HepG2 (cell line): Measurements from ENCODE around the gene JPH4. TPM values are rescaled to one million over a fixed set of nuclear protein-coding genes. Genes with fewer than 3 reads are reported as not detected.

ENCODE experiments used
- CBX1 ChIP-seq: IDR thresholded peaks from one replicate; pipeline ENCODE4 v1.6.1; 2016; ENCODE audit warnings: antibody characterized with exemption, low read depth
- CEBPG ChIP-seq: IDR thresholded peaks from 2 replicates; pipeline ENCODE4 v1.6.1; 2016
- CHCHD3 ChIP-seq: sonication (generic); formaldehyde crosslinking; IDR thresholded peaks from 2 replicates; pipeline ENCODE4 v1.8.0; 2022; ENCODE audit warnings: mild to moderate bottlenecking, missing genetic modification reagents, moderate library complexity
- DMAP1 ChIP-seq: IDR thresholded peaks from 2 replicates; pipeline ENCODE4 v1.6.1; 2016
- DR1 ChIP-seq: sonication (generic); formaldehyde crosslinking; IDR thresholded peaks from 2 replicates; pipeline ENCODE4 v1.8.0; 2021; ENCODE audit warnings: mild to moderate bottlenecking, missing genetic modification reagents, inconsistent platforms
- ETV6 ChIP-seq: sonication (generic); formaldehyde crosslinking; conservative IDR thresholded peaks from 2 replicates; pipeline ENCODE4 v1.4.0; 2020; ENCODE audit warnings: missing genetic modification reagents
- FOXM1 ChIP-seq: sonication (generic); formaldehyde crosslinking; IDR thresholded peaks from 2 replicates; pipeline ENCODE4 v1.5.0; 2020; ENCODE audit warnings: missing genetic modification reagents
- HMGXB4 ChIP-seq, 2 experiments: sonication (generic) in 1 of 2; formaldehyde crosslinking in 1 of 2; IDR thresholded peaks; 2 replicates each; pipeline versions ENCODE4 v1.4.0 to v1.6.1; 2018 to 2020; ENCODE audit warnings: missing genetic modification reagents in 2 of 2, borderline replicate concordance in 1 of 2, low read depth in 1 of 2, mild to moderate bottlenecking in 1 of 2, missing biosample characterization in 1 of 2
- KDM5A ChIP-seq: fragments of 200-600 bp; sonication (generic); IDR thresholded peaks from 2 replicates; pipeline ENCODE4 v1.7.0; 2018; ENCODE audit warnings: antibody characterized with exemption, mild to moderate bottlenecking, low read length, borderline replicate concordance
- MEIS2 ChIP-seq: sonication (generic); formaldehyde crosslinking; IDR thresholded peaks from 2 replicates; pipeline ENCODE4 v1.9.0; 2021; ENCODE audit warnings: mild to moderate bottlenecking, missing genetic modification reagents
- MNT ChIP-seq: fragments of 450-650 bp; IDR thresholded peaks from 2 replicates; pipeline ENCODE4 v1.6.1; 2016
- MYC ChIP-seq: sonication (generic); formaldehyde crosslinking; IDR thresholded peaks from 2 replicates; pipeline ENCODE4 v1.9.0; 2021; ENCODE audit warnings: missing genetic modification reagents, borderline replicate concordance
- PHF21A ChIP-seq: sonication (generic); formaldehyde crosslinking; IDR thresholded peaks from 2 replicates; pipeline ENCODE4 v1.5.0; 2020; ENCODE audit warnings: mild to moderate bottlenecking, missing genetic modification reagents
- POLR2A ChIP-seq, 2 experiments: IDR thresholded peaks; 2 replicates each; pipeline ENCODE4 v1.6.1; 2011; ENCODE audit warnings: low read depth in 2 of 2, low read length in 2 of 2, mild to moderate bottlenecking in 1 of 2, moderate library complexity in 1 of 2; ENCODE audit not compliant: insufficient read depth in 1 of 2
- SAP130 ChIP-seq: IDR thresholded peaks from 2 replicates; pipeline ENCODE4 v1.6.1; 2016; ENCODE audit warnings: low read depth
- SOX6 ChIP-seq, 2 experiments: fragments of 450-650 bp in 1 of 2; sonication (generic) in 1 of 2; formaldehyde crosslinking in 1 of 2; IDR thresholded peaks; 2 replicates each; pipeline versions ENCODE4 v1.4.0 to v1.6.1; 2017 to 2020; ENCODE audit warnings: antibody characterized with exemption in 1 of 2, mild to moderate bottlenecking in 1 of 2, missing genetic modification reagents in 1 of 2
- SRSF1 ChIP-seq: fragments of 200-400 bp; formaldehyde crosslinking; optimal IDR thresholded peaks from 2 replicates; pipeline ENCODE3; 2017; ENCODE audit warnings: mild to moderate bottlenecking, low read depth, low read length, moderate library complexity
- TCF12 ChIP-seq, 2 experiments: fragments of 450-650 bp in 1 of 2; sonication (generic) in 1 of 2; formaldehyde crosslinking in 1 of 2; IDR thresholded peaks; 2 replicates each; pipeline versions ENCODE4 v1.6.1 to v1.8.0; 2017 to 2022; ENCODE audit warnings: antibody characterized with exemption in 1 of 2, mild to moderate bottlenecking in 1 of 2, missing genetic modification reagents in 1 of 2, moderate library complexity in 1 of 2
- TP53 ChIP-seq: sonication (generic); formaldehyde crosslinking; conservative IDR thresholded peaks from 2 replicates; pipeline ENCODE4 v1.4.0; 2020; ENCODE audit warnings: missing genetic modification reagents
- ZBTB25 ChIP-seq: IDR thresholded peaks from 2 replicates; pipeline ENCODE4 v1.6.1; 2018; ENCODE audit warnings: missing genetic modification reagents
- ZBTB7B ChIP-seq: sonication (generic); formaldehyde crosslinking; IDR thresholded peaks from 2 replicates; pipeline ENCODE4 v1.4.0; 2020; ENCODE audit warnings: missing genetic modification reagents
- ZNF205 ChIP-seq: IDR thresholded peaks from 2 replicates; pipeline ENCODE4 v1.6.1; 2018; ENCODE audit warnings: missing biosample characterization, missing genetic modification reagents
- ZNF343 ChIP-seq: sonication (generic); formaldehyde crosslinking; IDR thresholded peaks from 2 replicates; pipeline ENCODE4 v1.4.0; 2020; ENCODE audit warnings: mild to moderate bottlenecking, missing genetic modification reagents
- ZNF496 ChIP-seq: sonication (generic); formaldehyde crosslinking; IDR thresholded peaks from 2 replicates; pipeline ENCODE4 v1.8.1; 2023; ENCODE audit warnings: mild to moderate bottlenecking, moderate library complexity, missing genetic modification reagents; ENCODE audit not compliant: insufficient replicate concordance
- ZNF547 ChIP-seq: sonication (generic); formaldehyde crosslinking; IDR thresholded peaks from 2 replicates; pipeline ENCODE4 v1.5.1; 2020; ENCODE audit warnings: mild to moderate bottlenecking, missing genetic modification reagents
- ZNF614 ChIP-seq: IDR thresholded peaks from 2 replicates; pipeline ENCODE4 v1.6.1; 2018; ENCODE audit warnings: missing biosample characterization, missing genetic modification reagents, inconsistent platforms, borderline replicate concordance
- ZNF777 ChIP-seq: sonication (generic); formaldehyde crosslinking; IDR thresholded peaks from 2 replicates; pipeline ENCODE4 v1.4.0; 2020; ENCODE audit warnings: missing genetic modification reagents
- ZNF841 ChIP-seq: sonication (generic); formaldehyde crosslinking; IDR thresholded peaks from 2 replicates; pipeline ENCODE4 v1.8.1; 2023; ENCODE audit warnings: missing genetic modification reagents, borderline replicate concordance
- polyA plus RNA-seq, 8 experiments: library from polyadenylated mRNA; depleted of rRNA in 3 of 8; stranded (reverse) in 7 of 8; unstranded in 1 of 8; fragments of >200 nt; fragmentation: Illumina TruSeq in 4 of 8; extraction: Trizol in 4 of 8; gene quantifications; 2 replicates each; pipeline versions ENCODE4 v1.2.1 to v1.2.3, GENCODE V29; 2011 to 2016; ENCODE audit warnings: low read depth in 4 of 8, missing spikeins in 1 of 8, mixed read lengths in 1 of 8; ENCODE audit not compliant: insufficient read depth in 1 of 8
- total RNA-seq, 5 experiments: library from RNA; depleted of rRNA; stranded (reverse); fragments of >200 nt; fragmentation: Illumina TruSeq; extraction: Trizol; gene quantifications; 2 replicates each; pipeline ENCODE4 v1.2.3, GENCODE V29; 2016; ENCODE audit warnings: low read depth in 1 of 5

JPH4 gene
- total and polyA plus RNA-seq, 2 of the 13 experiments (the other 11 are each of a cell fraction or from before 2014, with no cell fraction given): 0.08 to 0.22 TPM

DNA sequence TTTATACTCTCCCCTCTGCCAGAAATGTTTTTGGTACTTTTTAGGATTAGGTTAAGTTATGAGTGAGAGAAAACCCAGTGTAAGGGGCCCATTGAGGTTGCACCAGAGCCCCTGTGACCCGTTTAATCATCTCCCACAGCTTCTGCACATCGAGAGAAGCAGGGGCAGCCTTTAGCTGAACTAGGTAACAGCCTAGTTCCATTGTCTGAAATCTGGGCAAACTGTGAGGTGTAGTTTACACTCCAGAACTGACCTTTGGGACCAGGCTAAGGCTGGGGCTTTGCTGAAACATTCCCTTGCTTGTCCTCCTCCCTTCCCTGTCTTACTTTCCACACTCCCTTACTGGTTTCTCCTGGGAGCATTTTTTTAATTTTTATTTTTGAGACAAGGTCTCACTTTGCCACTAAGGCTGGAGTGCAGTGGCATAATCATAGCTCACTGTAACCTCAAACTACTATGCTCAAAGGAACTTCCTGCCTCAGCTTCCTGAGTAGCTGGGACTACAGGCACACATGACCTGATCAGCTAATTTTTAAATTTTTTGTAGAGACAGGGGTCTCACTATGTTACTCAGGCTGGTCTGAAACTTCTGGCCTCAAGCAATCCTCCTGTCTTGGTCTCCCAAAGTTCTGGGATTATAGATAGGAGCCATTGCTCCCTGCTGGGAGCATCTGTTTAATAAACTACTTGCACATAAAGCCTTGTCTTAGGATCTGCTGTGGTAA, 31.7 kb upstream of the JPH4 start (continued):
- TF ChIP-seq KDM5A: no peak
- peak; percentile 70 for TF ChIP-seq SAP130 (CRISPR knock-in tag)
- TF ChIP-seq ZNF205 (CRISPR knock-in tag): 0 out of 2 replicates have a peak, but pooled peaks have one; percentile 17
- no peak for TF ChIP-seq ZNF841 (CRISPR knock-in tag)
- TF ChIP-seq PHF21A: peak; percentile 77; the same call in 1 of the 2 replicates
- TF ChIP-seq ZNF496 (CRISPR knock-in tag): no peak
- peak; percentile 59 to 70 for TF ChIP-seq POLR2A (IDR thresholded peaks at IDR 0.05; ENCODE audit: insufficient read depth in 1 of 2, low read depth in 2 of 2, low read length in 2 of 2)
- peak; percentile 74; the same call in 1 of the 2 replicates for TF ChIP-seq MEIS2 (CRISPR knock-in tag)
- TF ChIP-seq ZNF614 (CRISPR knock-in tag): no peak; the same call in 1 of the 2 replicates
- 0 out of 2 replicates have a peak, but pooled peaks have one; percentile 86 for TF ChIP-seq TP53 (CRISPR knock-in tag)
- TF ChIP-seq DMAP1: peak; percentile 52; the same call in 1 of the 2 replicates
- no peak for TF ChIP-seq FOXM1 (CRISPR knock-in tag)
- no peak for TF ChIP-seq DR1 (CRISPR knock-in tag)
- peak; percentile 5; the same call in 1 of the 2 replicates for TF ChIP-seq ETV6 (CRISPR knock-in tag)
- peak; percentile 81 for TF ChIP-seq ZNF343 (CRISPR knock-in tag)
- TF ChIP-seq SOX6 (IDR thresholded peaks at IDR 0.05): no peak
- TF ChIP-seq SOX6 (CRISPR knock-in tag; IDR thresholded peaks at IDR 0.05): peak; percentile 86
- TF ChIP-seq ZNF547 (CRISPR knock-in tag): no peak; the same call in none of the 2 replicates
- TF ChIP-seq CBX1: no peak
- no peak for TF ChIP-seq CHCHD3 (CRISPR knock-in tag)
- no peak for TF ChIP-seq TCF12 (IDR thresholded peaks at IDR 0.05)
- TF ChIP-seq TCF12 (CRISPR knock-in tag; IDR thresholded peaks at IDR 0.05): no peak
- 0 out of 2 replicates have a peak, but pooled peaks have one; percentile 9 for TF ChIP-seq MYC (CRISPR knock-in tag)
- TF ChIP-seq SRSF1: no peak
- TF ChIP-seq HMGXB4 (CRISPR knock-in tag; IDR thresholded peaks at IDR 0.05; ENCODE audit: borderline replicate concordance in 1 of 2, low read depth in 1 of 2): peak in 1 of 2 experiments; percentile 83; a peak in 2 of 4 replicates
- no peak for TF ChIP-seq MNT
- TF ChIP-seq ZNF777 (CRISPR knock-in tag): peak; percentile 66
- peak; percentile 58; the same call in 1 of the 2 replicates for TF ChIP-seq CEBPG (CRISPR knock-in tag)
- TF ChIP-seq ZBTB25 (CRISPR knock-in tag): no peak; the same call in 1 of the 2 replicates
- TF ChIP-seq ZBTB7B (CRISPR knock-in tag): peak; percentile 11; the same call in 1 of the 2 replicates
